GM19438 (cell line): ENCODE data around the gene SLC10A2.

ENCODE experiments used
- ATAC-seq: cut with Tn5 transposase; IDR thresholded peaks from one replicate; pipeline ENCODE4 v1.9.1; 2021; ENCODE audit warnings: low read depth; ENCODE audit not compliant: unreplicated experiment

Gene SLC10A2

DNA sequence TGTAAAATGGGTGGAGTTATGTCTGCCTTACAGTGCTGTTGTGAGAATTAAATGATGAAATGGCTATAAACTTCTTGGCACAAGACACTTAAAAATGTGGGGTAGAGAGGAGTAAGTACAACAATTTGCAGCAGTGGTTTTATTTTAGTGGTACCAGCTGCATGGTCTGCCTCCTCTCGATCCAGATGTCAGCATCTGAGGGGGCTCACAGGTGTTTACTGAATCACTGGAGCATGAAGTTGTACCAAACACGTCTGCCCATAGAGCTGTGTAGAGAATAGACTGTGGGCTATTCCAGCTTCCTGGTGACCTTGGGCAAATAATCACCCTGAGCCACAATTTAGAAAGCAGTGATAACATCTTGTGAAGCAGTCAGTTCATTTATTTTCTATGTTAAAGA is 11.1 kb downstream of the SLC10A2 start:
- no peak for ATAC-seq

DNA sequence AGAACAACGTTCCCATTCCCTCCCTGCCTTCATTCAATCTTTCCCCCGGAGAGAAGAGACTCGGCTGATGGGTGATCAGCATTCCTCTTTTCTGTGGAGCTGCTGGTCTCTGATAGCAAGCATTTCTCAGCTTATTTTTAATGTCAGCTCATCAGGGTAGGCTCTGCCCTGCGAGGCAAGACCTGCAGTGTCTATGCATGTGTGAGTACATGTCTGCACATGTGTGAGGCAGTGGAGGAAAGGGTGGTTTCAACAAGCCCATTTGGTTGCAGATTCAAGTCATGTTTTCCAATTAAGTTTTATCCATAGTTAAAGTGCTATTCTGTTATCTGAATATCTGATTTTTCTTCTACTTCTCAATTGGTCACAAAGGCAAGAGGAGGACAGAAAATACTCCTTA is 19.5 kb downstream of the SLC10A2 start:
- ATAC-seq = no peak

DNA sequence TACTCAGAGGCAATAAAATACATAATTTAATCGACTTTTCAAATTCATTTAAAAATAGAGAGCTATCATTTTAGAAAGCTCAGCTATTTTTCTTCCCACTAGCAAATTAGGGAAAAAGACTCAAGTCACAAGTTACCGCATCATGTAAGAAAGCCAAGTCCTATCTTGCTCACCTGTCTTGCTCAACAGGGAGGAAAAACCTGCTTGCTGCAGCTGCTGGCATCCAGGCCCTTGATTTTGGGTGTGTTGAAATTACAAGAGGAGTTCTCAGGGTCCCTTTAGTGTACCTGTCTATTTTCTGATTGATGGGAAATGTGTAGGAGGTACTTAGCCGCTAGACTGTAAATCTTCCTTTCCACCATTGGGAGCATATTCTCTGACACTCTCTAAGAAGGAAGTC is 22.2 kb downstream of the SLC10A2 start:
- ATAC-seq = no peak

DNA sequence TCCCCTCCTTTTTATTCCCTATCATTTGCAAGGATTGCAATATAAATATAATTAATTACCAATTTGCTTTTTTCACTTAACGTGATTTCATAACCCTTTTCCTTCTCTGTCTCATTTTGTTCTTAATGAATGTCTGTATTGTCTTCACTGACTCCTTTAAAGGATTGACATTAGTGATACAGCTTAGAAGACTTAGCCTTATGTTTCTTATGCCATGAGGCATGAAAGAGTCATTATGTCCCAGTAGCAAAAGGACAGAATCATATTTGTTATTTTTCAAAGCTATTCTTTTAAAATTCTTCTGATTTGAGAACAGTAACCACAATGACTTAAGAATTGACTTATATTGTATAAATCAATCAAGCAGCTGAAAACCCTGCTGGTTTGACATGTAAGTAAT is 26.2 kb downstream of the SLC10A2 start:
- no peak for ATAC-seq

DNA sequence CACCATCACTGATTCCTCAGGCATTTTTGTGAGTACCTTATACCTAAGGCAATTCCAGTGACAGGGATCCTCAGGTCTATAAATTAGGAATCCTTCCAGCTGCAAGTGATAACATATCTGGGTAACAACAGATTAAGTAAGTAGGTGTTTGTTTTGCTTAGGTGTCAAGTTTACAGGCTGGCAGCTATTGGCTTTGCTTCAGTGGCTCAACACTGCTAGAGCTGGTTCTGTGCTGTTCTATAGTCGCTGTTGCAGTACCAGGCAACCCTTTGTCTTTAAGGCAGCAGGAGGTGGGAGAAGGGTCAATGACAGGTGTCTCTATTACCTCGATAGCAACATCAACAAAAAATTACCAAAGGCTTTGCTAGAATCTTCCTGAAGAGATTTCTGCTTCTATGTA is 27.0 kb downstream of the SLC10A2 start:
- ATAC-seq = no peak

DNA sequence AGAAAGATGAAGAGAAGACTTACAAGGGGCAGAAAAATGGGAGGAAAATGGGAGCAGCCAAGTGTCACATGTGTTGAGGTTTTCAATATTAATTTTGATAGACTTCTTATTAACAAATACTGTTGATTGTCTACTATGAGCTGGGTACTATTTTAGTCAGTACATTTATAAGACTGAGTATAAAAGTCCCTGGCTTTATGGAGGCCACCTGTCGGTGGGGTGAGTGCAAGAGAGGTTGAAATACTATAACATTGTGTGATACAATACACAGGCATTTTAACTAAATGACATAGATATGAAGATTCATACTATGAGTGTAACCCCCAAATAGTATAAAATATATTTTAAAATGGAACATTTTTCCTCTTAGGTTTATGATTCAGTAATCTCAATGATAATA is 29.9 kb downstream of the SLC10A2 start:
- ATAC-seq = no peak

DNA sequence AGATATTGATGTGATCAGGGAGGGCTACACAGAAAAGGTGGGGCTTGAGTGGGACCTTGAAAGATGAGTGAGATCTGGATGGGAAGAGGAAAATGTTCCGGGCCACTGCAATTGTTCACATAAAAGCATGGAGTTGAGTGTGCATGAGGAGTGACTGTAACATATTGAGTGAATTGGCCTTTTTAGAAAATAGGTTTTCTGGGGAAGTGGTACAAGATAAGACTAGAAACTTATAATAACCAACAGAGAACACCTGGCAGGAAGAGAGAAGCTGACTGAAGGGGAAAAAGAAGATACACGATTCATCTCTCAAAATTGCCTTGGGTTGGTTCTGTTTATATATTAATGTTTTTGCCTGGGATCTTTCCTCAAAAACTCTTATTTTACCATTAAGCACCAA is 32.2 kb downstream of the SLC10A2 start:
- ATAC-seq = no peak

DNA sequence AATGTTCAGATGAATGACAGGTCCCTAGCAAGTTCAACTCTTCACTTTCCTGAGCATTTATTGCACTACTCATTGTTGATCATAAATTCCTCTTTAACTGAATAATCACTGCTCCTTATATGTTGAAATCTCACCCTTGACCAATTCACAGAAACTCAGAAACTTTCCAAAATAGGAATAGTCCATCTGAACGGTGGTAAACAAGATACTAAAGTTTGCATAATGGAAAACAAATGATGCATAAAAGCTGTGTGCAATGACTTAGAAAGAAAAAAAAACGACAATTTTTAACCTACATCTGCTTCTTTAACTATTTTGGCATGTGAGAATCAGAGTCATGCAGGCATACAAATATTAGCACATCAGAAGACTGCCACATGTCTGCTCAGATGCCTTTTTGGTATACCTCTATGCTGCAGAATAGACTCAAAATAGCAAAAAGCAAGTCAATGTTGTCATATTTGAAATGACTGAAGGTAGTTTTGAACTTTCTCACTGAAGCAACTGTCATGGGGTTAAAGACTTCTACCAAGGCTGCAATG is 34.8 kb downstream of the SLC10A2 start:
- ATAC-seq = peak; percentile 86

DNA sequence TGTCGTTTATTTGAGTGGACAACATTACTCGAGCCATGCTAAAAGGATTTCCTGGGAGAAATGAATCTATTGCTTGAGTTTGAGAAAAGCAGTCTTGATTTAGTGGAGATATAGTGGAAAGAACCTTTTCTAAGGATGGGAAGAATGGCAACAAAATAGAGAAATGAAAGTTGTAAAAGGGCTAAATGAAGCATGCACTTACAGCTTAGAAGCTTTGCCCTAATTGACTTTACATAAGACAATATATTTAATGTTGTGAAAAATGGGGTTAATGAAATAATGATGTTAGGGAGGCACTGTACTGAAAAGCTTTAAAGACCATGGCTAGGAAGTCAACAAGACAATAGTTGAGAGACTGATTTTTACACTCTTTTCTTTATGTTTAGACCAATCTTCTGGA is 35.4 kb downstream of the SLC10A2 start:
- no peak for ATAC-seq

DNA sequence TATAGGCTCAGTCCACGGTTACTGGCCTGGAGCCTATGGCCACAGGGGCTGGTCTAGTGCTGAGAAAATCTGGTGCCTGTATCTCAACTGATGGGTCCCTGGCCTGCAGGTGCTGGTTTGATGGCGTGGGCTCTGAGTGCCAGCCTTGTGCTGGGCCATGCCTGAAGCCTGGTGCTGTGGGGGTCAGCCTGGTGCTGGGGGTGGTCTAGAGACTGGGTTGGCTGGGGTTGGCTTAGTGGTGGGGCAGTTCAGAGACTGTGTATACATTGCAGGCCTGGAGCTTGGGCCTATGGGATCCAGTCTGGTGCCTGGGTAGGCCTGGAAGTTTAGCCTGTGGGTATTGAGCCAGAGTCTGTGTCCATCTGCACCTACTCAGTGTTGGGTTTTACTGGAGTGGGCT is 36.4 kb downstream of the SLC10A2 start:
- ATAC-seq = no peak

DNA sequence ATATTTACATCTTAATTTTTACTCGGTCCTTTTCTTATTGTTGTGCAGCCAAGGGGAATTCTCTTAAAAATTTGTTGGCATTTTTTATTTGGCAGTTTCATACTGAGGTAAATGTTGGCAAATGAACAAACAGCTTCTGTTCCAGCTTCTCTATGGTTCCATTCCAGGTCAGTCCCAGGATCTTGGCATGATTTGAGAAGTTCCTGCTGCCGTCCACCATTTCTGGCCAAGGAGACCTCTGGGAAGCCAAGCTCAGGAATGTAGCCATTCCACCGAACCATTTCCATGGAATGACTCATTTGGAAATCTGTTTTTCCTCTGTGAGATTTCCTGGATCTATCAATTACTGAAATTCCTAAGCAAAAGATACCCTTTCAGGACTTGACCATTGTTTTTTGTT is 43.9 kb downstream of the SLC10A2 start:
- no peak for ATAC-seq

DNA sequence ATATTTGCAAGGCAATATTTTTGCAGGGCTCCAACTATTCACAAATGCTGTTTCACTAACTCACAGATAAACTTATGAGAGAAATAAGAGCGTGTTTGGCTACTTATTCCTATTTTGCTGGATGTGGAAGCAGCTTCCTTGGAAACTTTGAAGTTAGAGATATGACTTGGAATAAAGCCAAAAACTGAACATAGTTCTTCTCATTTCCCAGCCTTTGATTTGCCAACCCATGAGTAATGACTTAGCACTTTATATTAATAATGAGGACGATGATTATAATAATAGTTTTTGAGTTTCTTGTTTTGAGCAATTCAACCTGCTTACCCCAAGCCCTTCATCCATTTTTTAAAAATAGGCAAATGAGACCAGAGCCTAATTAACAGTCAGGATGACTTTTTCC is 47.7 kb downstream of the SLC10A2 start:
- no peak for ATAC-seq

DNA sequence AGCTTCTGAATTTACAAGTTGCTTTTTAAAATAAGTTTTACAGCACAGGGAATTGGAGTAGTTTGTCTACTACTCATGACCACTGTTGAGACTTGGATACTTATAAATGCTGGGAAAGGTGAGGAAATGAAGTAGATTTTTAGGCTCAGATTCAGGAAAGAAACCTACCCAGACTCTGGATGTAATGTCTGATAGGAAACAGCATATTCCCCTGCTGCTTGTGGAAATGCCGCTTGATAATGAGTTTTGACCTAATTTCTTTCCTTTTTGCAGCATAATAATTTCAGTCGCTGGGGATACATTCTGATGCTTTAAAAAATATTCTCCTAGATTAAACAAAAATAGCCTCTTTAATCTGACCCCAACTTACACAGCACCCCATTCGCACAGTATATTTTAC is 53.6 kb downstream of the SLC10A2 start:
- ATAC-seq = no peak

DNA sequence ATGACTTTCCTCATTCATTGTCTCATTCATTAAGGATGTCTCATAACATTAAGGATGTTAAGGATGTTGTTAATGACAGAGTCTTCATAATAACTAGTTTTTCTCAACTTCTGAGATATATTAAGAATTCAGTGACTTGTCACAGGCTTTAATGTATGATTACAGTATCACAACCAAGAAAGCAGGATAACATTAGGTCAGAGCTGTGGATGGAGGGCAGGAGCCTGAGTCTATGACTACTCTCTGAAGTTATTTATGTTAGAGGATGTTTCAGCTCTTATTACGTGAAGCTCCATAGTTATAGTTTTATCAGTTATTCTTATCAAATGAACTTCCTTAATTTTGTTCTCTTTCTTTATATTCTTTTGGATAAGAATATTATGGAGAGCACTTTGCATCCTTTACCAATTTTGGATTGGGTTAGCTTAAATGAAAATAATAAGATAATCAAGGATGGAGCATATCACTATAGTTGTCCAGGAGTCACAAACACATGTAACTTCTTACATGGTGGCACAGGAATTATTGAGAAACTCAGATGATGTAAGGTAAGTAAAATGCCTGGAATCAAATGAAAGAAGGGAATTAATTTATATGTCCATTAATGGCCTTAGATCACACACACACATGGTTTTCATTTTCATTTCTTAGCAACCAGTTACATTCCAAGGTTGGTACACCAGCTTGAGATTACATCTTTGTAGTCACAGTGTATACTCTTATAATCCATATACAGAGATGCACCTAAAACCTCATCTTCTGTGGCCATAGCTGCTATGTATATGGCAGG is 57.0 kb downstream of the SLC10A2 start:
- ATAC-seq = no peak

DNA sequence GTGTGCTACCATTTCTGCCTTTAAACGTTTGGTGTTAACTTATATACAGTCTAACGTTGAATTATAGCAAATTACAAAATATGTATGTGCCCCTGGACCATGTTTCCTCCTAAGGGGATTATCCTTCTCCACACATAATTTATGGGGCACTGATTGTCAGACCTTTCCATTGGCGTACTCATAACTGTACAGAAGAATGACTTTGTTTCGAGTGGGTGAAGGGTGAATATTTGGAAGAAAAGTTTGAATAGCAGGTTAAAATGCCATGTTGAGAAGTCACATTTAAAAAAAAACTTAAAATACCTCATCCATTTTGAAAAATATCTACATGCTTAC is 58.8 kb downstream of the SLC10A2 start:
- peak; percentile 30 for ATAC-seq

DNA sequence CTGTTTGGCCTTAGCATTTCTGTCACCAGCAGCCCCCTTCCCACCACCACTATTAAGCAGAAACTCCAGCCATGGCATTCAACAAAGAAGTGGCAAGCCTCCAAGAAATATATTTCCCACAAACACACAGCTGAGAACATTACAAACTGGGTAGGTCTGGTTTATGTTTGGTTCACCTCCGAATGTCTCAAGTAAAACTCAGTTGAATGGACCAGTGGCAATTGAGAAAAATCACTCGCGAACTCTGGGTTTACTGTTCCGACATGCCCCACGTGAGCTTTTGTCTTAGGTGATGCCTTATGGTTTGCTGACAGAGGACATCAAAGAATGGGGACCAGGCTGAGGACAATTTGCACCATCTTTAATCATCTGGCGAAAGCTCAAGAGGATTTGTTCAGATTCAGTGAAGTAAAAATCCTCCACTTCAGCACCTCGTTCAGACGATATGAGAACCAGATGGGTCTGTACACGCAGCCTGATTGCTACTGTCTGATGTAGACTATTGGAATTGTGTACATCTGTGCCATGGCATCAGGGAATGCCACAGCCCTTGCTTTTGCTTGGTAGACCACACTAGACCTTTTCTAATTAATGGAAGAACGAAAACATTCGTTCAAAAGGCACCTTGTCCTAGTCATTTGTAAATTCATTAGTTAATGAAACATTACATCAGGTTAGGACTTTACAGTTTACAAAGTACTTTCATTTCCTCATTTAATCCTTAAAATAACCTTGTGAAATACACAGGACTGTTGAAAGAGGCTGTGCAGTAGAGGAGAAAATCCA is 59.4 kb downstream of the SLC10A2 start:
- ATAC-seq = peak; percentile 95

DNA sequence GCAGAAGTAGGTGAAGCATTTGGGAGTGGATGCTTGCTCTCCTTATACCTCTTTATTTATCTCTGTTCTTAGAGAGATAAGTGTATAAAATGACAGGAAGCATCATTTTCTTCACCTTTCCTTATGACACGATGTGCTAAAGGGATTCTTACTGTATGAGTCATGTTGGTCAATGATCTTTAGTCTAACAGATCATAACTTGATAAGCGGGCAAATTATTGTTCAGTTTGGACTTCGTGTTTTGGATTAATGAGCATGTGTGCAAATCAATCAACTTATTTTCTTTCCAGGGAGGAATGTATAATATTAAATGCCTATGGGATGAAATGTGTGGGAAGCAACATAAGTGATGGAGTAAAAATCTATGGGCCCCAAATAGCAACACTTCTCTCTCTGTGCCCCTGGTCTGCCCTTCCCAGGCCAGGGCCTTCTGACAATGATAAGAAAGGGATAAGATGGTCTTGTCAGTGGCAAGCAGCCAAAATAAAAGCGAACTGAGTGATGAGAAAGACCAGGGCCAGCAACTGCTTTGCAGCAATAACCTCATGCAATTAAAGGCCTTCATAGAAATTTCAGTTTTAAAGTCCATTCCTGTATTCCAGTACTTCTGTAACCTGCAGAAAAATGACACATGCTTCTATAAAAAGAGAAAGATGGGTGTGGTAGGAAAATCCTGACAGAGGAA is 61.4 kb downstream of the SLC10A2 start:
- no peak for ATAC-seq

DNA sequence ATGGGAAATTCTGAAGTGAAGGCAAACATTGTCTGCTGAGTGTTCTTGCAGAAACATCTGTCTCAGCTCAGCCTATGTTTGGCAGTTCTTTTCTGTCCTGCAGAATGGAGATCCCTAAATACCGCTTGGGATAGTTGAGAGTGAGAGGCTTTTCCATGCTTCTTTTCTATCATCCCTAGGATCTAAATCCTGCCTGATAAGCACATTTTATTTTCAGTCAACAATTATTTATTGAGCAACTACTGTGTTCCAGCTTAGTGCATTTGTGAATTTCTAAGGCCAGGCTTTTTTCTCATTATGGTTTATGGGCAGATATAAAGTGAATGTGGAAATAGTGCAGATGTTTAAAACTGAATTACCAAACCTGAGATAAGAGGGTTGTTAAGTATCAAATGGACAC is 62.6 kb downstream of the SLC10A2 start:
- ATAC-seq = no peak

DNA sequence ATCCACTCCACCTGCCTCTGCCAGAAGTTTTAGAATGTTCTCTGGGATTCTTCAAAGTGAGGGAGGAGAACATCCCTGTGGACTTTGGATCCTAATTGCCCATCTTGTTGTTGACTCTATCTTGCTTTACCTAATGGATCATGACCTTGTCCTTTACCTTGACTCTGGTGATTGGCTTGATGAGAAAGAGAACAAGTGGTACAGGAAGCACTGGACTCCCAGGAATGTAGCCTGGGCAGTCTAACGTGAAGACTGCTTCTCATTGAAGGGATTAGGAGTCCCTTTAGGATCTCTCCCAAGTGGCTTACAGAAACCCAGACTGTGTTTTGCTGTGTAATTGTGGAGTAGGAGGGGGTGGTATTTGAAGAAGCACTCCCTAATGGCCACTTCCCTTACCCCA is 63.9 kb downstream of the SLC10A2 start:
- no peak for ATAC-seq

DNA sequence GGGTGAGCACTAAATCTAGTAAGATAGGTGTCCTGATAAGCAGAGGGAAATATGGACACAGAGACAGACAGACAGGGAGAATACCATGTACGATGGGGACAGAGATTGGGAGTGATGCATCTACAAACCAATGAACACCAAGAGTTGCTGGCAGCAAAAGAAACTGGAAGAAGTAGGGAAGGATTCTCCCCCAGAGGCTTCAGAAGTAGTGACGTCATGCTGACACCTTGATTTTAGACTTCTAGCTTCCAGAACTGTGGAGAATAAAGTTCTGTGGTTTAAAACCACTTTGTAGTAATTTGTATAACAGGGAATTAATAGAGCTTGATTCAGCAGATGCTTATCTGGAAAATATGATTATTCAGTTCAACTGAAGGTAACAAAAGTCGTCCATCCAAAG is 66.1 kb downstream of the SLC10A2 start:
- ATAC-seq = no peak

DNA sequence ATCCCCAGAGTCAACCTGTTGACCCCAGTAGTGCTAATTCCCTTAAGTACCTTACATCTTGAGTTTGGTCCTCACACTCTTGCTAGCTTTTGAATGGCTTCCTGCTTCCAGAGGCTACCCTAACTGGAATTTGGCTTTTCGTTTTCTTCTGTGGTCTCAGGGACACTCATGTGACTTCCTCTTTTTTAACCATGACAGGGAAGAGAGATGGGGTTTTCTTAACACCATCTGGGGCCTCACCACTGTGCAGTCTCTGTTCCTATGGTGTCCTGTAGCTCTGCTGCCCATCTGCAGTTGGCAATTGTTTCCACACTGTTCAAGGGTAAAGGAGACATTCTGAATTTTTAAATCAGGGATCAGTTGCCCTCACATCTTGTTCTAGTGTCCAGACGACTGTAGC is 66.7 kb downstream of the SLC10A2 start:
- no peak for ATAC-seq
